OCI-M2 (cell line): ENCODE data around the gene CD99L2.

Experiments used
- DNase-seq: peaks from one replicate; lab custom pipeline; 2025; ENCODE audit not compliant: unreplicated experiment; lab: John Stamatoyannopoulos, UW

CD99L2 gene

DNA sequence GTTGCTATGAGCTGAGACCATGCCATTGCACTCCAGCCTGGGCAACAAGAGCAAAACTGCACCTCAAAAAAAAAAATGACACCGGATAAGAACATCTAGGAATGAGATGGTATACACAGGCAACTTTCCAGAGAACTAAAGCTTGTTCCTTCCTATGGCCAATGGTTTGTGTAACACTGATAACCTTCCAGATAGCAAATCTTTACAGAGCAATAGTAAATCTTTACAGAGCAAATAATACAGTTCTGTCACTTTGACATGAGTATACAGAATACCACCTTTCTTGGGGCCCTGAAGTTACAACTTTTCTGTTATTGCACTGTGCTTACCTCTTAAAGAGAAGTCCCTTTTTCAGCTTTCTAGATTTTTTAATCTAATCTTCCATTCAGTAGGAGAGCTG lies 91.6 kb downstream of the CD99L2 start:
- no peak for DNase-seq

DNA sequence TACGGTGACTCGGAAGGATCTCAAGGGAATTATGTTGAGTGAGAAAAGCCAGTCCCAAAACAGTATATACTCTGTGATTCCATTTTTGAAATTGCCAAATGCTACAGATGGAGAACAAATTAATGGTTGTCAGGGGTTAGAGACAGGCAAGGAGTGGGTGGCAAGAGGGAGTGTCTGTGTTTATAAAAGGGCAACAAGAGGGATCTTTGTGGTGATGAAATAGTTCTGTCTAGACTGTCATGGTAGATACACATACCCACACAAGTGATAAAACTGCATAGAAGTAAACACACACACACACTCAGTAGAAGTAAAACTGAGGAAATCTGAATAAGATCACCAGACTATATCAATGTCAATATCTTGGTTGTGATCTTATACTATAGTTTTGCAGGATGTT lies 92.7 kb downstream of the CD99L2 start:
- DNase-seq, result no peak

DNA sequence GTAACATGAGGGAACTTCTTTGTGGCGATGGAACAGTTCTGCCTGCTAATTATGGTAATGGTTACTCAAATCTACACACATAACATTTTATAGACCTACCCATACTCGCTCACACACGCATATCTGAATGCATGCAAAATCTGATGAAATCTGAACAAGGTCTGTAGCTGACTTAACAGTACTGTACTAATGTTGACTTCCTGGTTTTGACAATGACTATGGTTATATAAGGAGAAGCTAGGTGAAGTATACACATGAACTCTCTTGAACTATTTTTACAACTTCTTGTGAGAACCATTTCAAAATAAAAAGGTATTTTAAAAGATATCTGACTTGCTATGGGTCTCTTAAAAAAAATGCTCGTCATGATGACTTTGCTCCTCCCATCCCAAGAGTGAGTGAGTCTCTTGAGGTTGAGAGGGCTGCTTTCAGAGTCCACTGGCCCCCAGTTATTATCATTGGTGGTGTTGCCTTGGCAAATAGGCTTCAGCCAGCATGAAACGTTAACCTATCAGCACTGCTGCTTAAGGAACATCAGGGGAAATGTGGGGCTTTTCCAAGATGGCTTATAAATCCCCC lies 105.4 kb downstream of the CD99L2 start:
- DNase-seq, result no peak

DNA sequence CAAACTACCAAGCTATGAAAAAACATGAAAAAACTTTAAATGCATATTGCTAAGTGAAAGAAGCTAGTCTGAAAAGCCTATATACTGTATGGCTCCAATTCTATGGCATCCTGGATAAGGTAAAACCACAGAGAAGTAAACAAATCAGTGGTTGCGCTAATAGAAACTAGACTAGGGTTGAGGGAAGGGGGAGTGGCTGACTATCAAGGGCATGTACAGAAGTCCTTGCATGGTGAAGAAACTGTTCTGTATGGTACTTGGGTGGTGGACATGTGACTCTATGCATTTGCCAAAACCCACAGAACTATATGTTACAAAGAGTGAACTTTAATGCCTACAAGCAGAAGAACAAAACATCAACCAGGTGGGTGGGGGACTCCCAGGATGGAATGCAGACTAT lies 108.4 kb downstream of the CD99L2 start:
- DNase-seq, result no peak

DNA sequence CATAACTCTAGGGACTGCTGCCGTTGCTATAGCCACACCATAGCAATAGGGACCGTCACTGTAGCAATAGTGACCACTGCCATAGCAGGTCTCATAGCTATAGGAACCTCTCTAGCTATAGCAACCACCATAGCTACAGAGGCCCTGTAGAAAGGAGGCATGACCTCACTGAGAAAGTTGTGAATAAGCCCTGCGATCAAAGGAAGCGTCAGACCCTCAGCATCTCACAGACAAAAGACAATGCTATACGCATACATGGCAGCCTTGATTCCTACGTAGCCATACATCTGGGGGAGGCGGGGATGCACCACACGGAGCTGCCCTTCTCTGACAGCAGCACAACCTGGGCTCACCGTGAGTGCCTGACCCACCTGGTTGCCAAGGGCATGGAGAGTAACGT lies 116.8 kb downstream of the CD99L2 start:
- DNase-seq, result no peak

DNA sequence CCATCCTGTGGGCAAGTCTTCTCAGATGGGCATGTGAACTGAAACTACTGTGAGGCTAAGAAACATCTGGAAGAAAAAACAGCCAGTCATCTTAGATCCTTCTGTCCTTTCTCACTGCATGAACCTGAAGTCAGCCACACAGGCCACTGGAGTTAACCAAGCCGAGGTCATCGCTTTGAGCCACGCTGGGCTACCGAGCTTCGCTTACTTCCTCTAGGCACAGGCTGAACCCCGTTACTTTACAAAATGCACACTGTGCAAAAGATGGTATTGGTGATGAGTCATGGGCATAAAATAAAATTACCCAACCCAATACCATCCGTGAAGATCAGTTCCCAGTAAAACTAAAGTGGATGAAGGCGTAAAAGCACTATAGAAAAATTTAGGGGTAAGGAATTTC lies 119.1 kb downstream of the CD99L2 start:
- DNase-seq, result no peak

DNA sequence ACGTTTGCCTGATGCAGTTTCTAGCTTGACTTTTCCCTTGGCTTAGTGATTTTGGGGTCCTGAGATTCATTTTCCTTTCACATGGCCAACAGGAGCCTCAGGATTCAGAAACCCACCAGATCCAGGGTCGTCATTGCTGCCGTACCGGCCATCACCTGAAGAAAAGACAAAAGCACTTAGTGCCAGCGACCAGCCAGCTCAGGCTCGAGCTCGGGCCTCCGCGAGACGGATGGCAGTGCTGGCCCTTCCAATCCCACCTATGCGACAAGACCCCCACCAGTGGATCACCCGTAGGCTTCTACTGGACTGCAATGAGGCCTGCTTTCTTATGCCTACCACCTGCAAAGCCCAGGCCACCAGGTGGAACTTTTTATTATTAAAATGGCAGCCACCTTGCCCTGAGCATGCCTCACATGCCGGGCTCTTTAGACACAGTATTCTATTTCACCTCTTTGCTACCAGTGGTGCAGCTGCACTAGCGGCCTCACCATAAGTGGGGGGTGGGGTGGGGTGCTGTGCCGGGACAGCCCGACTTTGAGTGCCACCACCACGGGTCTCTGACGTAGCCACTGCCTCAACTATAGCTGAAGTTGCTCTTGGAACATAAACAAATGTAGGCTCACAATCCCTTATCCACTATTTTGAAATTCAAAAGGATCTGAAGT lies 121.0 kb downstream of the CD99L2 start:
- no peak for DNase-seq

DNA sequence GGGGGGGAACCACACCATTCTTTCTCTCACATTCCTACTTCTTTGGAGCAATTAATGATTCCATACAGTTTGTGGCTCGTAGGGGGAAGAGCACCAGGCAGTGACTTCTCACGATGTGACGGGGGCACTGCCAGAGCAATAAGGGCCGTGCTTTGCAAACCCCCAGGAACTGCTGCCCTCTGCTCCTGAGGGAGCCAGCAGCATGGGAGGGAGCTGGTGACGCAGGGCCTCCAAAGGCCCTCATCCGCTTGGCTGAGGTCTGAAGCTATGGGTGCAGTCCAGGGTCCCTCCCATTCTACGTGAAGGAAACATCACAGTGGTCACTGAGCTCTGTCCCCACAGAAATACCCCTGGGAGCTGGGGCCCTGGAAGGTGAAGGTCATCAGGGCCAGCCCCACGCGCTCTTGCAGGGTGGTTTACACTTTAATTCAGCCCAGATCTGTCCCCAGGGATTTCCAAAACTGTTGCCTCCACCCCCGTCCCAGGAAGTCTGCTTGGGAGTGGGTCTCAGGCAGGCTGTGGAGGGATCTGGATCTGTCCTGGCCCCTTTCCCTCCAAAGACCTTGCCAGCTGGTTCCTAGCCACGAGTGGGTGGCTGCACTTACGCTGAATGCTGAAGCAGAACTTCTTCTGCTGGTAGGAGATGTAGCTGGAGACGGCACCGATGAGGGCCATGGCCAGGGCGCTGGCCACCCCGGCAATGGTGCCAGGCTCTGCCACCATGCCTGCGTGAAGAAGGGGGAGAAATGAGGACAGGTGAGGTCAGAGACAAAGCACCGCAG lies 122.7 kb downstream of the CD99L2 start:
- no peak for DNase-seq

DNA sequence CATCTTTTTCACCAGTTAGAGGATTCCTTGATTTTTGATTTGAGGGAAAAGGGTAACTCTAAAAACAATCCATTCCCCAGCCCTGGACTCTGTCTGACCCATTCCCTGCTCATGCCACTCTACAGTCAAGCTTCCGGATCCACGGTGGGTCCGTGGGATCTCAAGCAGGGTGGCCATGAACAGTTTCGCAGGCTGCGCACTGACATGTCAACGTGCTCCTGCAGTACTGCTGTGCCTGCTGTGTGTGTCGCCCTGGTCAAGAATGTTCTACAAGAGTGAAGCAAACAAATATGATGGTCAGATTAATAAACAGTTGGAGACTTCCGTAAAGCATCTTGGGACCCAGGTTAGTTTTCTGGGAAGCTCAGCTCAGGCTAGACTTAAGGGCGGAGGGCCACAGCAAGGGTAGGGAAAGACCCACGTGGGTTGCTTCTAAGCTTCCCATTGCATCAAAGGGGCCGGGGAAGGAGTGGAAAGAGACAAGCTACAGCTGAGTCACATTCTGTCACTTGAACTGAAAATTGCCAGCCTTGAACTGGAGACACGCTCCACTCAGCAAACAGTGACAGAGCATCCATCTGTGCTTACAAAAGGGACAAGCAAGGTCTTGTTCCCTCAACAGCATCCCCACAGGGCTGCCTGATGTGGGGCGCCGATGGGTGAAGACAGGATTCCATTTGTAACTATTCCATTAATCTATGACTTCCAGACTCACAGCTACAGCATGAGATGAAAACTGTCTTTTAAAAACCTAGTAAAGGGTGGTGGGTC lies 123.5 kb downstream of the CD99L2 start:
- no peak for DNase-seq

DNA sequence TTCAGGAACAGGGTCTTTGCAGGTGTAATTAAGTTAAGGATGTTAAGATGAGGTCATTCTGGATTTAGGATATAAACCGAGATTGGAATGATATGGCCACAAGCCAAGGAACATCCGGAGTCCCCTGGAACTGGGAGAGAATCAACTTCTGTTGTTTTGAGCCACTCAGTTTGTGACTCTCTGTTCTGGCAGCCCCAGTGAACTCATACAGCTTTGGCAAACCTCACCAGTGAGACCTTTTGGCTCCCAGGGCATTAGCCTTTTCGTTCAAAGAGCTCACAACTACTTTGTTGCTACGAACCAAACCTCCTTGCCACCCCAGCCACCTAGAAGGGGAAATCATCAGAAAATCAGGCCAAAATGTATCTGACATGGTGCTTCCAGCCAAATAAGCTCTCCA lies 124.8 kb downstream of the CD99L2 start:
- no peak for DNase-seq

DNA sequence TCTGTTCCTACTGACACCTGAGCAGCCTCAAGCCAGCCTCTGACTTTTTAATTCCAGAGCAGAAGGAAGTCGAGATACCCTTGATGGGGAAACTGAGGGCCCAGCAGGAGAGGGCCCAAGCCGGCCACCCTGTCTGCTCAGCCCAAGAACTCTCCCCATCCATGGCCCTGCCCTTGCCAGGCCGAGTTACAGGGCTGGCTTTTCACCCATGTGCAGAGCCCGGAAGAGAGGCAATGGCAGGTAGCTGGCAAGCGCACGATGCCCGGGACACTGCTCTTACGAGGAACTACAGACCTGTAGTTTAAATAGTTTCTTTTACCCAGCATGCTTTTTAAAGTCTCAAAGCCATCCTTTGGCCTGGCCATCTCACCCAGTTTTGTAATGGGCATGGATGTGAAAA lies 125.4 kb downstream of the CD99L2 start:
- no peak for DNase-seq

DNA sequence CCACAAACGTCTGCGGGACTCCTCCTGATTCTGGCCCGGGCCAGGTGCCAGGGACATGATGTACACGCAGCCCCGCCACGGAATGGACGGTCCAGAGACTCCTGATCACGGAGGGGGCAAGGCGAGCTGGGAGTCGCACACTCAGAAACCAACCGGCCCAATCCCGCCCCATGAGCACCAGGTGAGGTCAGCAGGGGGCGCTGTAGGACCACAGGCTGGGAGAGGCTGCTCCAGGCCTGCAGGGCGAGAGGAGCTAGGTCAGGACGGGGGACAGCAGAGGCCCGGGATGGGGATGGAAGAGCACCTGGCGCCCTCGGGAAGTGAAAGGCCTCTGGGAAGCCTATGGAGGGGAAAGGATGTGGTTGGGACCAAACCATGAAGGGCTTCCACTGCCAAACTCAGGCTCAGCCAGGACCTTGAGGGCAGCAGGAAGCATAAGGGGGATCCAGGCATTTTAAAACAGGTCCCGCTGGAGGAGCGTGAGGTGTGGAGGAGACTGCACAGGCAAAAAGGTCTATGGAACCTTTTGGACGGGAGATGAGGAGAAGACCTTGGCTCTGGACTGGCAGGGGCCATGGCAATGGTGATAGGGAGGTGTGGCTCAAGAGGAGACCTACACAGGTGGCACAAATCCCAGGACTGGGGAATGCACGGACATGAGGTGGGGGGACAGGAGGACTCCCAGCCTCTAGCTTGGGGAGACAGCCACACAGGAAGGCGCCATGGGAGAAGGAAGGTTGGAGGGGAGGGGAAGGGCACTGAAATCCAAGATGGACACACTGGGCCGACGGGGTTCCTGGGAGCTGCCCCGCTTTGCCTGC lies 126.1 kb downstream of the CD99L2 start:
- DNase-seq, result no peak

DNA sequence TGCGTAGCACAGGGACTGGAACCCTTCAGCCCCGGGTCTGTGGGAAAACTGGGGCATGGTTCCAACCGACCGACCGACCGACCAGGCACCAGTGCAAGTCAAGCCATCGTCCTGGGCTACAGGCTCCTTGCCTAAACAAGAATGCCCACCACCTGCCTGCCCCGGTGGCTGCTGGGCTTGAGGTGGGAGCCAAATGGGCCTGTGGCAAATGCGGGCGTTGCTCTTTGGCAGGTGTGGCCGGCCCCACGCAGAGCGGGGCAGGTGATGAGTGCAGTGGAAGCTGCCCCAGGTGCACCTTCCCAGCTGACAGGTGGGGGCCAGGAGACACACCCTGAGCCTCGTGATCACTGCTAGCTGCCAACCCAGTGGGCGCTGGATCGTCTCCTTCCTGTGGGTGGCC lies 127.4 kb downstream of the CD99L2 start:
- DNase-seq, result no peak

DNA sequence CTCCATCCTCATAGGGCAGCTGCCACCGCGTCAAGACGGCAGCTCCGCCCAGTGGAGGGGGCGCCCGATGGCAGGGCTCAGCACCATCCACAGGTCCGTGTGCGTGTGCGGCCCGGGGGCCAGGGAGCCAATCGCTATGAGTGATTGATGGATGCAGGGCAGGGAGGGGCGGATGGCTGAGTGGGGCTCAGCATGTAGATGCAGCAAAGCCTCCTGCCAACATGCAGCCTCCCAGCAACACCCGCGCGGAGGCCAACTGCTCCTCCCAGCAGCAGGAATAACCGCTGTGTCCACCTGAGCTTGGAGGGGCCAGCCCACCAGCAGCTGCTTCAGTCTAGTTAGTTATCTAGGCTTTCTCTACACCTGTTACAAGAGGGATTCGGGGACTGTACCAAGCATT lies 127.8 kb downstream of the CD99L2 start:
- no peak for DNase-seq

DNA sequence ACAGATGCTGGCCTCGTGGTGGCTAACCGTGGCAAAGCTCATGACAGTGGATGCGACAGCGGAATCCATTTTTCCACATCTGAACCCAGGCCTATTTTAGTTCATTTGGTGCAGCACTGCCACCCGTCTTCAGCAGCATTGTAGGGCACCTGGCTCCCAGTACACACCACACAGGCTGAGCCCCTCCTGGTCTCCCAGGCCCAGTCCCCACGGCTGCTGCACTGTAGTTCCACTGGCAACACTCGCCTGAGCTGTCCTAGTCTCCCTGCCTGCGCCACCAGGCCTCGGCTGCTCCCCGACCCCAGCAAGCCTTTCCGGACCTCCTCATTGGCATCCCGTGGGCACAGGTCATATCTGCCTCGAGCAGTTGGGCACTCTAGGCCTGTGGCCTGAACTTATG lies 129.1 kb downstream of the CD99L2 start:
- DNase-seq, result no peak

DNA sequence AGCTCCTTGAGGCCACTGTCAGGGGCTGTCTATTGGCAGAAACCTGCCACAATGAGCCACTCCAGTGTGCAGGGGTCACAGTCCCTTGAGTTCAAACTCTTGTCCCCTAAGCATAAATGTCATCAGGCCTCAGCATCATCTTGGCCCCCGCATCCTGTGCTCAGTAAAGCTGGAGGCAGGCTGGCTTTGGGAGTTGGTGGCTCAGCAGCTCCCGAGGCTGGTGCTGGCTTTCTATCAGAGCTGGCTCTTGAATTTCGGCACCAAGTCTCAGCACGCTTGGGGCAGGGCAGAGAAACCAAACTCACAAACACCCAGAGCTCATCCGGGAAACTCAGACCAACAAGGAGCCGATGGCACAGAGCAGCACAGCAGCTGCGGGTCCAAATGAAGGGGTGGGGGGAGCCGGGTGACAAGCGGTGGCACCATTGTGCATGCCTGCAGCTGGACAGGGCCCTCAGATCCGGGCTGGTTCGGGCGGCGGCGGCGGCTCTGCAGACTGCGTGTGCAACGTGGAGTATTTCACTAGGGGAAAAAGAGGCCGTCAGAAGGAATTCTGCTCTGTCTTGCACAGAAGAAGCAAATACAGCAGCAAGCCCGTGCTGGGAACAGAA lies 129.8 kb downstream of the CD99L2 start:
- DNase-seq, result no peak

DNA sequence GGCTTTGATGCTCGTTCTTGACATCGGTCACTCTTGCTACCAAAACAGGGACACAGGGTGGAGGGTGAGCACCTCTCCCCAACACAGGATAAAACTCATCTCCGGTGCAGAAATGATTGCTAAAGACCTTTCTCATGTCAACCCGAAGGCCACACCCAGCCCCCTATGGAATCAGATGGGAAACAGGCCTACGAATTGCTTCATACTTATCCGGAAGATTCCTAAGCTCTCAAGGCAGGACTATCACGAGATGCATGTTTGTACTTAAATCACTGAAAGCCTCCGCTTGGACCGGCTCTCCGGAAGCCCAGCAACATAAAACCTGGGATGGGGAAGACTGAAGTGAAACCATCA lies 130.4 kb downstream of the CD99L2 start:
- no peak for DNase-seq

DNA sequence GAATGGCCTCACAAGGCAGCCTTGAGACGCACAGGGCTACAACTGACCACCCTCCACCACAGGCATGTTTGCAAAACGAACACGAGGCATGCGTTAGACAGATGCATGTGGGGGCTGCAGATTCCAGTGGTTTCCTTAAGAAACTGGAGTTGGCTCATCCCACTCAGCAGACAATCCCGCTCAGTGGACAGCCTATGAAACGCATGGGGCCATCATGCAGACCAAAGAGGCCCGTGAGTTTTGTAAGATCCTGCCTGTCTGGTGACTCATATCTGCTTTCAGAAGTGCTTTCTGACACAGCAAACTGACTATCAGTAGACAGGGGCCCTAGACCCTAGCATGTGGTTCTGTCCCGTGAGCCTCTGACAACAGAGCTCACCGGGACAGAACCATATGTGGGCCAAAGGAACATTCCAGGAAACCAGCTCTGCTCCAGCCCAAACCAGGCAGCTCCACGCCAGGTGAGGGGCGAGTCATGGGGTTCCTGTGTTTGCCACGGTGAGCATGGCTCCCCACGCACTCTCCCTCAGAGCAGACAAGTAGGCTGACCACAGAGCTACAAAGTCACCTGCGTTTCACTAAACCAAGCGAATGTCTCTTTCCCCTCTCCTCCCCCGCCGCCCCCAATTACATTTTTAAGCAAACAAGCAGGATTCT lies 130.9 kb downstream of the CD99L2 start:
- no peak for DNase-seq

DNA sequence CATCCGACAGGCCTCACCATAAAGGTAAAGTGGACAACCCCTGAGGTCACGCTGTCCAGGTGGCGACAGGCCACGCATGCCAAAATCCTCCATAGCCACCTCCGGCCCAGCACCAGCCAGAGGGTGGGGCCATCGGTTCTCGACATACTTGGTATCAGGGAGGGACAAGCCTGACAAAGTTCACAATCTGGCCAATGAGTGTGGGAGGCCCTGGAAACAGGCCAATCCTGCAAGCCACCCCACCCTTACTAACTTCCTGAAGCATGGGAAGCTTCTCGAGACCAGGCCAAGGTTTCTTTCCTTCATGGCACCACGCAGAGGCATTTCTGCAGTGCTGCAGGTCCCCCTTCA lies 131.4 kb downstream of the CD99L2 start:
- no peak for DNase-seq

DNA sequence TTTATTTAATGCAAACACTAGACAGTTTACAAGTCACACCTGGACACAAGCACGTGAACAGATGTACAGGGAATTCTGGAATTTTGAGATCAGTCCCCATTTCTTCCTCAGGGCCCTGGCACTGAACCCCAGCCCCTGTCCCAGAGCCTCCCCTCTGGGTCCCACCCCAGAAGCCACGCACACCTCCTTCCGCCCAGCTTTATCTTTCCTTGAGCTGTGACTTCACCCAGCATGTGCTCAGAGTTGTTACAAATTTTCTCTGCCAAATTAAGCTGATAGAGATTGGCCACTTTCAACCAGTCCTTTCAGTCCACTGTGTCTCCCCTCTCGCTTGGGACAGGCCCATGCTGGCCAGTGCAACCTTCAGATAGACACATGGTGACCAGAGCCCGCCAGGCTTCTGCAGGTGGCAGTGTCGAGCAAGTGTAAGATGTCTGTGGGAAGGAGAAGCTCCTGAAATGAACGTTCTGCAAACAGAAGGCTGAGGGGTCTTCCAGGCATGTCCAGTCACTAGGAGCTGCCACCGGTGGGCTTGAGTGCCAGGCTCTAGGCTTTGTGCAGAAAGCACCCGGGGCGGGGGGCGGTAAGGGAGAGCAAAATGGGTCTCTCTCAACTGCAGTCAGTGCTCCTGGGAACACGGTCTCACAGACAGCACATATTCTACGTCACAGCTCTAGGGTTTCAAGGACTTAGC lies 132.0 kb downstream of the CD99L2 start:
- DNase-seq, result no peak
